ENCODE results near the gene WDR90. TPM values are rescaled to one million over a fixed set of nuclear protein-coding genes. Genes with fewer than 3 reads are reported as not detected.

WDR90 gene
- total and polyA plus RNA-seq, 2 of the 13 experiments (the other 11 are each of a cell fraction or from before 2014, with no cell fraction given): 14.9 to 28.9 TPM

GRCh38 chr16:619476-620100 is 29.6 kb upstream of the WDR90 start:
- no TSS peak for BruUV-seq (replicated peaks)
- no peak for ATAC-seq
- POLR2A ChIA-PET: no interaction called here
- peaks cover 0 to 6% of the 10 kb centered on the region in 2 experiments; a peak in 1 of 5 replicates for H3K36me3 ChIP-seq (replicated peaks in 1 of 2; ENCODE audit: control insufficient read depth in 1 of 2, insufficient read depth in 2 of 2, low read length in 2 of 2)
- intact Hi-C loops (cut with micrococcal nuclease; ENCODE audit: unreplicated experiment) (no loop called here), in situ Hi-C loops (cut with HindIII; ENCODE audit: extremely low pct_ligation_motif_present, low pct_unique_long_range_greater_than_20kb) (no loop called here)
- H3K4me2 ChIP-seq (ENCODE audit: low read depth, low read length): no peak overlapping the region
- CTCF ChIA-PET (ENCODE audit: low intra/inter-chr PET ratio, low total read pairs): no interaction called here
- H3K9me3 ChIP-seq (ENCODE audit: low read length): no peaks in the 10 kb centered on the region
- H3K79me2 ChIP-seq (ENCODE audit: insufficient read depth, low read length): no peaks in the 10 kb centered on the region
- H3K4me1 ChIP-seq (ENCODE audit: insufficient read depth, low read length): peaks cover 9% of the 10 kb centered on the region
- H2AFZ ChIP-seq (ENCODE audit: low read length): no peak overlapping the region
- no peak for TF ChIP-seq ZFP36L2 (CRISPR knock-in tag; IDR thresholded peaks at IDR 0.05)
- TF ChIP-seq ZNF496 (CRISPR knock-in tag; IDR thresholded peaks at IDR 0.05; ENCODE audit: insufficient replicate concordance): no peak
- no peak for TF ChIP-seq ZNF383 (CRISPR knock-in tag; IDR thresholded peaks at IDR 0.05; ENCODE audit: borderline replicate concordance)
- no peaks in the 10 kb centered on the region for H3K27me3 ChIP-seq (ENCODE audit: control insufficient read depth in 1 of 2, insufficient read depth in 2 of 2, low read length in 2 of 2)
- no peak overlapping the region for H3K4me3 ChIP-seq (replicated peaks in 1 of 3; ENCODE audit: insufficient read depth in 1 of 3, low read depth in 2 of 3, low read length in 3 of 3)
- FAIRE-seq: no peak
- no peak overlapping the region for H3K9ac ChIP-seq (ENCODE audit: insufficient read depth, low read depth, low read length)
- no peak overlapping the region for H3K27ac ChIP-seq (ENCODE audit: extremely low read length, insufficient read depth, low read length)
- DNase-seq (ENCODE audit: low spot score): no peak
- 96% methylated on average over 20 of the region's 20 CpGs for WGBS (ENCODE audit: low lambda C conversion rate)
- H4K20me1 ChIP-seq (ENCODE audit: insufficient read depth, low read length): no peaks in the 10 kb centered on the region

- ATAC-seq: no peak
- WGBS (ENCODE audit: low lambda C conversion rate): 97% methylated on average over 23 of the region's 41 CpGs
- POLR2A ChIA-PET: no interaction called here
- Histone ChIP-seq H3K4me1 (ENCODE audit: insufficient read depth, low read length) (peaks cover 9% of the 10 kb centered on the region), H2AFZ (ENCODE audit: low read length) (no peak overlapping the region), H3K4me3 (replicated peaks in 1 of 3; ENCODE audit: insufficient read depth in 1 of 3, low read depth in 2 of 3, low read length in 3 of 3) (no peak overlapping the region), H3K27ac (ENCODE audit: extremely low read length, insufficient read depth, low read length) (no peak overlapping the region), H4K20me1 (ENCODE audit: insufficient read depth, low read length) (no peaks in the 10 kb centered on the region), H3K79me2 (ENCODE audit: insufficient read depth, low read length) (no peaks in the 10 kb centered on the region), H3K4me2 (ENCODE audit: low read depth, low read length) (no peak overlapping the region), H3K9me3 (ENCODE audit: low read length) (no peaks in the 10 kb centered on the region), H3K27me3 (ENCODE audit: control insufficient read depth in 1 of 2, insufficient read depth in 2 of 2, low read length in 2 of 2) (no peaks in the 10 kb centered on the region), H3K9ac (ENCODE audit: insufficient read depth, low read depth, low read length) (no peak overlapping the region), H3K36me3 (replicated peaks in 1 of 2; ENCODE audit: control insufficient read depth in 1 of 2, insufficient read depth in 2 of 2, low read length in 2 of 2) (no peaks in the 10 kb centered on the region)
- BruUV-seq (replicated peaks): no TSS peak
- intact Hi-C loops (cut with micrococcal nuclease; ENCODE audit: unreplicated experiment) (no loop called here), in situ Hi-C loops (cut with HindIII; ENCODE audit: extremely low pct_ligation_motif_present, low pct_unique_long_range_greater_than_20kb) (no loop called here)
- CTCF ChIA-PET (ENCODE audit: low intra/inter-chr PET ratio, low total read pairs): no interaction called here
- FAIRE-seq: no peak
- no peak for DNase-seq (ENCODE audit: low spot score)
- TF ChIP-seq ZNF33A (CRISPR knock-in tag; IDR thresholded peaks at IDR 0.05; ENCODE audit: borderline replicate concordance): no peak
- TF ChIP-seq, protein P1, sequence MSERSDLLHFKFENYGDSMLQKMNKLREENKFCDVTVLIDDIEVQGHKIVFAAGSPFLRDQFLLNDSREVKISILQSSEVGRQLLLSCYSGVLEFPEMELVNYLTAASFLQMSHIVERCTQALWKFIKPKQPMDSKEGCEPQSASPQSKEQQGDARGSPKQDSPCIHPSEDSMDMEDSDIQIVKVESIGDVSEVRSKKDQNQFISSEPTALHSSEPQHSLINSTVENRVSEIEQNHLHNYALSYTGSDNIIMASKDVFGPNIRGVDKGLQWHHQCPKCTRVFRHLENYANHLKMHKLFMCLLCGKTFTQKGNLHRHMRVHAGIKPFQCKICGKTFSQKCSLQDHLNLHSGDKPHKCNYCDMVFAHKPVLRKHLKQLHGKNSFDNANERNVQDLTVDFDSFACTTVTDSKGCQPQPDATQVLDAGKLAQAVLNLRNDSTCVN (CRISPR knock-in tag; IDR thresholded peaks at IDR 0.05; ENCODE audit: borderline replicate concordance): no peak
- no peak for TF ChIP-seq RBAK (CRISPR knock-in tag; IDR thresholded peaks at IDR 0.05)
- no peak for TF ChIP-seq ZNF207 (IDR thresholded peaks at IDR 0.05; ENCODE audit: borderline replicate concordance)
- no peak for TF ChIP-seq ZGPAT (CRISPR knock-in tag; IDR thresholded peaks at IDR 0.05)
These were observed 28.3 kb upstream of the WDR90 start for GRCh38 chr16:620700-621525.
